HEK293 (cell line): ENCODE data around the gene COQ8A.

Source experiments
- CTCF ChIP-seq: fragments of 450-650 bp; formaldehyde crosslinking; IDR thresholded peaks from 2 replicates; pipeline ENCODE4 v1.5.1; 2016; ENCODE audit warnings: missing biosample characterization, missing genetic modification characterization
- KLF7 ChIP-seq: fragments of 450-650 bp; formaldehyde crosslinking; IDR thresholded peaks from 2 replicates; pipeline ENCODE4 v1.5.1; 2016; ENCODE audit warnings: missing biosample characterization, missing genetic modification characterization, borderline replicate concordance
- KLF9 ChIP-seq: fragments of 450-650 bp; formaldehyde crosslinking; IDR thresholded peaks from 2 replicates; pipeline ENCODE4 v1.5.1; 2016; ENCODE audit warnings: missing biosample characterization, missing genetic modification characterization, low read depth
- TRIM28 ChIP-seq: IDR thresholded peaks from 2 replicates; pipeline ENCODE4 v1.6.1; 2011; ENCODE audit warnings: low read length, control low read depth, borderline replicate concordance
- ZNF571 ChIP-seq: fragments of 450-650 bp; formaldehyde crosslinking; IDR thresholded peaks from 2 replicates; pipeline ENCODE4 v1.5.0; 2017; ENCODE audit warnings: missing biosample characterization, missing genetic modification characterization

- TF ChIP-seq ZNF571 (tag by site-specific recombination), result no peak
- TF ChIP-seq CTCF (tag by site-specific recombination), result no peak
- no peak for TF ChIP-seq KLF7 (tag by site-specific recombination)
- no peak for TF ChIP-seq TRIM28
- TF ChIP-seq KLF9 (tag by site-specific recombination), result no peak
These were observed 21.1 kb downstream of the COQ8A start for GRCh38 chr1:226960944-226961765.
